Common myeloid progenitor, CD34-positive (primary cell): ENCODE data around the gene MEI1.

ENCODE experiments used
- CTCF ChIA-PET: fragments of 350-600 bp; sonication (Branson Sonifier 250); formaldehyde crosslinking; loops from one replicate; lab custom pipeline; 2021; ENCODE audit warnings: antibody characterized with exemption; lab: Charles Lee
- POLR2A ChIA-PET: fragments of 350-600 bp; sonication (Branson Sonifier 250); formaldehyde crosslinking; loops from one replicate; lab custom pipeline; 2021; ENCODE audit warnings: antibody characterized with exemption; lab: Charles Lee
- DNase-seq, 3 donors: peaks; one replicate each; pipeline versions ENCODE4 v3.0.0 to v3.0.0-alpha.2; 2013
- H3K27ac ChIP-seq, 2 experiments: 1 replicate in 1 of 2; 2 replicates in 1 of 2; pipeline ENCODE4 v1.7.0; 2013; ENCODE audit warnings: inconsistent platforms in 2 of 2, low read length in 2 of 2, mild to moderate bottlenecking in 2 of 2, low read depth in 1 of 2, moderate library complexity in 1 of 2; ENCODE audit not compliant: severe bottlenecking in 2 of 2, insufficient read depth in 1 of 2, poor library complexity in 1 of 2
- H3K27me3 ChIP-seq, 5 experiments: replicated peaks in 2 of 5; 1 replicate in 3 of 5; 2 replicates in 2 of 5; pipeline versions ENCODE4 v1.6.1 to v1.7.0; 2013; ENCODE audit warnings: low read length in 4 of 5, mild to moderate bottlenecking in 2 of 5, moderate library complexity in 2 of 5, inconsistent platforms in 1 of 5; ENCODE audit not compliant: insufficient read depth in 5 of 5, control insufficient read depth in 4 of 5
- H3K36me3 ChIP-seq, 4 experiments: 1 replicate in 2 of 4; 2 replicates in 2 of 4; pipeline versions ENCODE4 v1.6.1 to v1.7.0; 2013; ENCODE audit warnings: low read length in 3 of 4, control low read depth in 1 of 4, mild to moderate bottlenecking in 1 of 4; ENCODE audit not compliant: control insufficient read depth in 4 of 4, insufficient read depth in 4 of 4
- H3K4me1 ChIP-seq, 4 experiments: 1 replicate in 3 of 4; 2 replicates in 1 of 4; pipeline versions ENCODE4 v1.6.1 to v1.7.1; 2013; ENCODE audit warnings: low read length in 3 of 4, mild to moderate bottlenecking in 3 of 4, control low read depth in 1 of 4, inconsistent platforms in 1 of 4, moderate library complexity in 1 of 4; ENCODE audit not compliant: control insufficient read depth in 4 of 4, insufficient read depth in 4 of 4; ENCODE audit errors: control extremely low read depth in 1 of 4
- H3K4me3 ChIP-seq, 7 experiments: 1 replicate in 4 of 7; 2 replicates in 3 of 7; pipeline versions ENCODE4 v1.5.1 to v1.7.0; 2013; ENCODE audit warnings: mild to moderate bottlenecking in 7 of 7, low read length in 6 of 7, moderate library complexity in 6 of 7, inconsistent platforms in 2 of 7, low read depth in 2 of 7, control low read depth in 1 of 7; ENCODE audit not compliant: insufficient read depth in 4 of 7, control insufficient read depth in 1 of 7; ENCODE audit errors: extremely low read depth in 1 of 7
- H3K9me3 ChIP-seq, 5 experiments: 1 replicate in 4 of 5; 2 replicates in 1 of 5; pipeline versions ENCODE4 v1.6.1 to v1.7.1; 2013; ENCODE audit warnings: low read length in 4 of 5, mild to moderate bottlenecking in 2 of 5, inconsistent platforms in 1 of 5, low read depth in 1 of 5, moderate library complexity in 1 of 5; ENCODE audit not compliant: control insufficient read depth in 4 of 5, insufficient read depth in 2 of 5; ENCODE audit errors: control extremely low read depth in 1 of 5
- WGBS: methylation state at CpG from one replicate; pipeline ENCODE4 v1.1.5; 2013; ENCODE audit not compliant: insufficient coverage; 5-methylcytosine and 5-hydroxymethylcytosine counted together

The MEI1 gene

DNA sequence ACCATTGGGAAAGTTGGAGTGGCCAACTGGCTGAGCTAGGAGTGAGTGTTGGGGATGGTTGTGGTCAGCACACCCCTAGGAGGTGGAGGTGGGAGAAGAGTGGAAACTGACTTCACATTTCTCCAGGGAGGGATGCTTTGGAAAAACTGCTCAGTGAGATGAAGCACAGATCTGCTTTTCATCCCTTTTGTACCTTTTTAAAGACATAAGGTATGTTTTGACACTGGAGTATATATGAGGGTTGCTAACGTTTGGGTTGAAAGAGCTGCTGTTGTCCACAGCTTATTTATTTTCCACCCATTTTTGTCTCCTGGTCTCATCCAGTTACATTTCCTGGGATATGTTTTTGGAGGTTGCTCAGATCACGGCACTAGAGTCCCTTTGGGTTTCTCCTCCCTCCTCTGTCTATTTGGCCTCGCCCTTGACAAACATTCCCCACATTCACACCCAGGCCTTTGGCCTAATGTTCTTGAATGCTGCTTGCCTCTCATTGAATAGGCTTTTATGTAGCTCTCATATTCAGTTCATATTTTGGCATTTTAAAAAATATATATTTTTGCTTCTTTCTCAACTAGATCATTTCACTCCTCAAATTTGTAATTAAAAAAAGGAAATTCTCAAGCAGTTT lies 141.9 kb downstream of the MEI1 start:
- DNase-seq: no peak
- no peak overlapping the region for H3K27ac ChIP-seq
- CTCF ChIA-PET: interaction anchor here (1.7 to 3.7 kb wide), 2 partner anchors 10 to 16 kb away, joined by 6 to 11 read pairs; no protein-coding TSS in a partner anchor
- POLR2A ChIA-PET: interaction anchor here (1.1 kb wide), 1 partner anchor 8 kb away, joined by 5 read pairs; the partner anchor contains the start of gene SREBF2
- peaks cover 0 to 34% (median 8%) of the 10 kb centered on the region in 4 experiments for H3K4me1 ChIP-seq
- WGBS: no CpG with 5 or more reads among the region's 3 CpGs
- no peaks in the 10 kb centered on the region for H3K9me3 ChIP-seq
- H3K4me3 ChIP-seq: no peak overlapping the region
- peaks cover 12 to 66% (median 23%) of the 10 kb centered on the region in 4 experiments for H3K36me3 ChIP-seq
- no peaks in the 10 kb centered on the region for H3K27me3 ChIP-seq

DNA sequence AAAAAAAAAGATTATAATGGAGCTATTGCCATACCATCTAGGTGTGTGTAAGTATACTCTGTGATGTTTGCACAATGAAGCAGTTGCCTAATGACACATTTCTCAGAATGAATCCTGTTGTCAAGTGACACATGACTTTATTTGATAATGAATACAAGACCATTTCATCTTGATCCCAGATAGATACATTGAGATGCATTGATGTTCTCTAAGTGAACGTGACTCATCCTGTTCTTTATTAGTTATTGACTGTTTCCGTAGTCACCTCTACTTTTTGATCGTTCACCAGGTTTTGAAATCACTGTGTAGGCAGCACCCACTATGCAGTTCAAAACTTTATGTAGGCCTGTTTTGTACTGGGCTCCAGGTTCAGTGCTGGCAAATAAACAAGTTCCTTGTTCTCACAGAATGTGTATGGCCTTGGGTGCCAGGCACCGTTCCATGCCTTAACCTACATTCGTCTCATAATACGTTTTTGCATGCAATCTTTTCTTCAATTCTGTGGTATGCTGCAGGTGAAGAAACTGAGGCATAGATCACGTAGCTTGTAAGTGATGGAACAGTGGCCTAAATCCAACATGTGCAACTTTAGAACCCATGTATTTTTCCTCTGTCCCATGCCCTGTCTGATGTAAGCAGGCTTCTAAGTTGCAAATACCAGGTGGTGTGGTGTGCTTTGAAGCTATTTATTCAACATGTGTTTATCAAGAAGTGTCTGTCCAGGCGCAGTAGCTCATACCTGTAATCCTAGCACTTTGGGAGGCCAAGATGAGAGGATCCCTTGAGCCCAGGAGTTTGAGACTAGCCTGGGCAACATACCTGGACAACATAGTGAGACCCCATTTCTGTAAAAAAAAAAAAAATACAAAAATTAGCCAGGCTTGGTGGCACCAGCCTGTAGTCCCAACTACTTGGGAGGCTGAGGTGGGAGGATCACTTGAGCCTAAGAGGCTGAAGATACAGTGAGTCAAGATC lies 144.0 kb downstream of the MEI1 start:
- H3K4me3 ChIP-seq: no peak overlapping the region
- H3K4me1 ChIP-seq: peaks cover 8 to 47% (median 20%) of the 10 kb centered on the region in 4 experiments
- ChIA-PET POLR2A (interaction anchor here (3.8 kb wide), 1 partner anchor 11 kb away, joined by 19 read pairs; the partner anchor contains the start of gene SREBF2), CTCF (interaction anchor here (1.1 to 2.6 kb wide), 4 partner anchors 14 to 114 kb away, joined by 3 to 11 read pairs (median 4); no protein-coding TSS in a partner anchor)
- no peak overlapping the region for H3K27ac ChIP-seq
- 95% methylated on average over 7 of the region's 8 CpGs for WGBS
- H3K27me3 ChIP-seq: no peaks in the 10 kb centered on the region
- DNase-seq: no peak
- H3K36me3 ChIP-seq: peaks cover 8 to 59% (median 18%) of the 10 kb centered on the region in 4 experiments
- no peaks in the 10 kb centered on the region for H3K9me3 ChIP-seq

DNA sequence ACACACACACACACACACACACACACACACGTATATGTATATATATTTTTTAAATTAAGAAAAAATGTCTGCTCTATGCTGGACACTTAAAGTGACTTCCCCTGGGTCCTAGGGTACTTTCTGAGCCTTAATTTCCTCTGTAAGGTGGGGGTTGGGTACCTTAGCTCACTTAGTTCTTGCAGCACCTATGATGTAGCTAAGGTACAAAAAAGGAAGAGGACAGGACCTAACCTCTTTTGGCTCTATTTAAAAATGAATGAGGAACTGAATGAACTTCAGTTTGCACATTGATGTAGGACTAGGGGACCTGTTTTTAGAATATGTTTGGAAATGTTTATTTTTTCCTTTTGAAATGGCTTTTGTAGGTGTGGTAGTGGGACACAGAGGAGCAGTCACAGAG lies 144.7 kb downstream of the MEI1 start:
- Histone ChIP-seq H3K9me3 (no peaks in the 10 kb centered on the region), H3K27ac (no peak overlapping the region), H3K27me3 (no peaks in the 10 kb centered on the region), H3K36me3 (peaks cover 8 to 58% (median 13%) of the 10 kb centered on the region in 4 experiments), H3K4me3 (no peak overlapping the region), H3K4me1 (peaks cover 8 to 52% (median 25%) of the 10 kb centered on the region in 4 experiments)
- POLR2A ChIA-PET: interaction anchor here (0.7 to 3.8 kb wide), 2 partner anchors 9 to 11 kb away, joined by 4 to 19 read pairs; partner anchors contain the start of gene SREBF2
- CTCF ChIA-PET: interaction anchor here (1.3 to 4.5 kb wide), 3 partner anchors 13 to 113 kb away, joined by 3 to 19 read pairs (median 11); no protein-coding TSS in a partner anchor
- WGBS: no CpG with 5 or more reads among the region's 1 CpG
- DNase-seq: peak in 2 of 3 donors; percentile 21 to 25

DNA sequence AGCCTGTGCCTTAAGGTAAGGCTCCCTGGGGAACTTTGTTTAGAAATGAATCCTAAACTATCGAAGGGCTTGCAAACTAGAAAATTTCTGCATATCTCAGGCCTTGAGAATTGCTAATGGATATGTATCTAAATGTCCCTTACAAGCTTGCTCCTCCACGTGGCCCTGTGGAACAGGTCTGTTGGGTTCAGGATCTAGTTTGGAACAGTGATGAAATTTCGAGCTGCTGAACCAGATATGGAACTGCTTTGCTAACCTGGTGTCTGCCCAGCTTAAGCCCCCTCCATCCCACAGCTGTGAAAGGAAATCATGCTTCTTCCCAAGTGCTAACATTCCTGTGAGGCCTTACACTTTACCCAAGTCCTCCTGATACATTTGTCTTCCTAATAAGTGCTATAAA lies 145.2 kb downstream of the MEI1 start:
- DNase-seq: no peak

DNA sequence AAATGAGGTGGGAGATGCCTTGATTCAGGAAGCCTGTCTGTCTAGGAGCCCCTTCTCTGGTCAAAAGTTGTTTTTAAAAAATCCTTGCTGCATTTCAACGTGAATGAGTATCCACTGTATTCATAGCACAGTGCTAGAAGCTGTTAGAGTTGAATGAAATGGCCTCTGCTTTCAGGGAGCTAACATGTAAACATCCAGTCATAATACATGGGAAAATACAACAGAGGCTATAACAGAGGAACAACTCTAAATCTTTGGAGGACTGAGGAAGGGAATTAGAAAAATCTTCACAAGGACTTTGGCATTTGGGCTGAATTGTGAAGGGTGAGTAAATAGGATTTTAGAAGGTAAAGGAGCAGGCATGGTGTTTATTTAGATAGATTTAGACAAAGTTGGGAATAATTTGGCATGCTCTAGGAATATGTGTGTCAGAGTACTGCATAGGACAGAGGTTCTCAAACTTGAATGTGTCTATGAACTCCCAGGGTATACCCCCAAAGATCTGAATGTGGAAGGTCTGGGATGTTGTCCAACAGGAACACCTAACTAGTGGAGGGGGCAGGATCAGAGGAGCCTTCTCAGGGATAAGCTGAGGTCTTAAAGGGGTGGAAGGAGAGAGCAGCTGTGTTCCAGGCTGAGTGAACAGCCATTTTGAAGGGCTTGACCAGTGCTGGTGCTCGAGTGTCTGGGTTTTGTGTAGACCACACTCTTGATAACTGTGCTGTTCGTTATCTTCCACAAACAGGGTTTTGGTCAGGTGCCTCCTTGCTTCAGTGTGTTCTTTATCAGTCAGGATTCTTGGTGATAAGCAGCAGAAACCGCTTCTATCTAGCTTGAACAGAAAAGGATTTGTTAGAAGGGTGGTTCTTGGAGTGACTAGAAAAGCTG lies 146.3 kb downstream of the MEI1 start:
- peak; percentile 24 to 56 (median 35) for DNase-seq
- Histone ChIP-seq H3K36me3 (peaks cover 4 to 51% (median 7%) of the 10 kb centered on the region in 4 experiments), H3K27me3 (no peaks in the 10 kb centered on the region), H3K4me3 (no peak overlapping the region), H3K9me3 (no peaks in the 10 kb centered on the region), H3K4me1 (peaks cover 8 to 52% (median 25%) of the 10 kb centered on the region in 4 experiments), H3K27ac (no peak overlapping the region)
- ChIA-PET POLR2A (interaction anchor here (3.8 kb wide), 1 partner anchor 13 kb away, joined by 19 read pairs; the partner anchor contains the start of gene SREBF2), CTCF (interaction anchor here (0.7 to 4.5 kb wide), 8 partner anchors 9 to 95 kb away, joined by 3 to 19 read pairs (median 4); partner anchors contain the start of gene SREBF2)
- WGBS: 21% methylated on average over 3 of the region's 4 CpGs

More for the DNA sequence above, 145.2 kb downstream of the MEI1 start:
- POLR2A ChIA-PET: interaction anchor here (0.6 to 3.8 kb wide), 3 partner anchors 8 to 12 kb away, joined by 3 to 19 read pairs (median 4); partner anchors contain the start of gene SREBF2
- CTCF ChIA-PET: interaction anchor here (2.6 to 4.5 kb wide), 2 partner anchors 13 to 17 kb away, joined by 11 to 19 read pairs; no protein-coding TSS in a partner anchor
- WGBS: 90% methylated on average over 2 of the region's 3 CpGs
- Histone ChIP-seq H3K4me1 (peaks cover 8 to 52% (median 25%) of the 10 kb centered on the region in 4 experiments), H3K4me3 (no peak overlapping the region), H3K36me3 (peaks cover 8 to 56% (median 10%) of the 10 kb centered on the region in 4 experiments), H3K27me3 (no peaks in the 10 kb centered on the region), H3K27ac (no peak overlapping the region), H3K9me3 (no peaks in the 10 kb centered on the region)
